Measurements from ENCODE around the gene SEC14L2. TPM values are rescaled to one million over a fixed set of nuclear protein-coding genes. Genes with fewer than 3 reads are reported as not detected.
A peak's percentile ranks its signal among the peaks of the same experiment; 100 is the strongest.

SEC14L2 gene
- total and polyA plus RNA-seq, 2 of the 8 experiments (the other 6 are each of a cell fraction or from before 2014, with no cell fraction given): 2.8 to 3.2 TPM

DNA sequence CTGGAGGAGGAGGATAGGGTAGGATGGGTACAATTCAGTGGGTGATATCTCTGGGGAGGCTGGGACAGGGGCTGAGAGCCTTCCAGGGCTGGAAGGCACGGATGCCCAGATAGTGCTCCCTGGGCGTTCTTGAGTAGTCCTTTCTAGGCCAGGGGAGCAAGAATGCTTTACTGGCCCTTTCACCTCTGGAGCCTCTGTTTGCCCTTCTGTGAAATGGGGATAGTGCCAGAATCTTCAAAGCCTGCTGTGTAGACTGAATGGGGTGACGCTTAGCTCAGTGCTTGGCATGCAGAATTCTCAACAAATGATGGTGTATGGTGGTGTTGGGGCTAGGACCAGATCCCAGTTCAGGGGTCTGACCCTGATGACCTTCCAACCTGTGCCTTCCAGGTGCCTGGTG is 36.4 kb downstream of the SEC14L2 start:
- Histone ChIP-seq H3K27ac (ENCODE audit: low read depth, low read length) (no peak overlapping the region), H4K5ac (ENCODE audit: insufficient read length, low read depth, low read length) (no peak overlapping the region), H2BK5ac (ENCODE audit: low read depth, low read length) (no peak overlapping the region), H3K9ac (replicated peaks in 1 of 4; ENCODE audit: extremely low read depth in 1 of 4, low read depth in 3 of 4, low read length in 3 of 4) (no peak overlapping the region), H3K4me1 (replicated peaks in 1 of 4; ENCODE audit: control insufficient read depth in 3 of 4, insufficient read depth in 4 of 4, low read length in 3 of 4) (peaks cover 0 to 10% (median 3%) of the 10 kb centered on the region in 4 experiments; a peak in 4 of 7 replicates), H3K14ac (ENCODE audit: insufficient read length) (no peak overlapping the region), H3K18ac (ENCODE audit: extremely low read depth, low read length) (no peak overlapping the region), H3K36me3 (ENCODE audit: control insufficient read depth in 2 of 4, insufficient read depth in 4 of 4, low read length in 3 of 4) (peaks cover 0 to 7% (median 3%) of the 10 kb centered on the region in 4 experiments; a peak in 6 of 8 replicates), H3K4ac (replicated peaks; ENCODE audit: insufficient read length, low read depth, low read length) (no peak overlapping the region), H3K27me3 (replicated peaks in 1 of 4; ENCODE audit: control insufficient read depth in 3 of 4, extremely low read depth in 1 of 4, insufficient read depth in 3 of 4, low read length in 3 of 4) (no peaks in the 10 kb centered on the region), H2BK120ac (replicated peaks; ENCODE audit: low read depth, low read length) (no peak overlapping the region), H3K4me3 (ENCODE audit: extremely low read depth in 1 of 4, insufficient read depth in 2 of 4, low read depth in 3 of 4, low read length in 4 of 4) (no peak overlapping the region), H3K56ac (replicated peaks; ENCODE audit: insufficient read length, low read depth, low read length) (no peak overlapping the region), H3K79me2 (ENCODE audit: control insufficient read depth in 1 of 2, insufficient read depth in 2 of 2, low read length in 2 of 2) (no peaks in the 10 kb centered on the region), H3K4me2 (ENCODE audit: insufficient read depth in 1 of 2, low read depth in 2 of 2, low read length in 2 of 2) (no peak overlapping the region), H3K23me2 (ENCODE audit: low read depth, low read length) (no peaks in the 10 kb centered on the region; the same call in 1 of the 2 replicates), H2BK20ac (ENCODE audit: low read length) (no peak overlapping the region), H3K23ac (ENCODE audit: insufficient read length) (no peak overlapping the region), H2AK5ac (ENCODE audit: low read depth, low read length) (no peak overlapping the region), H3K9me3 (ENCODE audit: insufficient read depth in 2 of 2, low read depth in 1 of 2, low read length in 1 of 2) (peaks cover 0 to 4% of the 10 kb centered on the region in 2 experiments; a peak in 1 of 4 replicates), H4K20me1 (replicated peaks in 1 of 2; ENCODE audit: control insufficient read depth in 1 of 2, insufficient read depth in 2 of 2, low read length in 2 of 2) (peaks cover 0 to 9% of the 10 kb centered on the region in 2 experiments), H2BK15ac (ENCODE audit: low read length) (no peak overlapping the region; the same call in 1 of the 2 replicates), H3K79me1 (ENCODE audit: low read depth, low read length) (no peaks in the 10 kb centered on the region; the same call in 1 of the 2 replicates), H2BK12ac (ENCODE audit: low read depth, low read length) (no peak overlapping the region), H4K91ac (replicated peaks; ENCODE audit: insufficient read length, low read length) (no peak overlapping the region), H4K8ac (ENCODE audit: extremely low read depth, insufficient read depth, low read length) (no peak overlapping the region), H2AFZ (ENCODE audit: low read length) (no peak overlapping the region)
- TF ChIP-seq, protein P1, sequence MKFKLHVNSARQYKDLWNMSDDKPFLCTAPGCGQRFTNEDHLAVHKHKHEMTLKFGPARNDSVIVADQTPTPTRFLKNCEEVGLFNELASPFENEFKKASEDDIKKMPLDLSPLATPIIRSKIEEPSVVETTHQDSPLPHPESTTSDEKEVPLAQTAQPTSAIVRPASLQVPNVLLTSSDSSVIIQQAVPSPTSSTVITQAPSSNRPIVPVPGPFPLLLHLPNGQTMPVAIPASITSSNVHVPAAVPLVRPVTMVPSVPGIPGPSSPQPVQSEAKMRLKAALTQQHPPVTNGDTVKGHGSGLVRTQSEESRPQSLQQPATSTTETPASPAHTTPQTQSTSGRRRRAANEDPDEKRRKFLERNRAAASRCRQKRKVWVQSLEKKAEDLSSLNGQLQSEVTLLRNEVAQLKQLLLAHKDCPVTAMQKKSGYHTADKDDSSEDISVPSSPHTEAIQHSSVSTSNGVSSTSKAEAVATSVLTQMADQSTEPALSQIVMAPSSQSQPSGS (IDR thresholded peaks at IDR 0.05; ENCODE audit: low read length): no peak
- TF ChIP-seq KDM1A (IDR thresholded peaks at IDR 0.05; ENCODE audit: borderline replicate concordance, low read length): peak; percentile 57; the same call in 1 of the 2 replicates
- ChIA-PET CTCF (ENCODE audit: partially characterized antibody) (interaction anchor here (0.7 to 12.0 kb wide), 6 partner anchors 9 to 57 kb away, joined by 3 to 164 read pairs (median 6); partner anchors contain the start of gene SEC14L2), POLR2A (ENCODE audit: partially characterized antibody) (interaction anchor here (1.9 kb wide), 1 partner anchor 10 kb away, joined by 6 read pairs; no protein-coding TSS in a partner anchor)
- FAIRE-seq: no peak
- WGBS, 2 experiments (ENCODE audit: extremely low coverage in 1 of 2, insufficient coverage in 1 of 2, insufficient read length in 1 of 2, insufficient replicate concordance in 2 of 2, low coverage in 1 of 2, low lambda C conversion rate in 2 of 2, missing lambda C conversion rate in 1 of 2): 91% methylated on average over 3 of the region's 3 CpGs; no CpG with 5 or more reads in 1 of the 2 experiments
- no peak for DNase-seq (ENCODE audit: low read depth in 1 of 2, low spot score in 2 of 2)
